HPDE6-E6E7 (cell line): ENCODE results near the gene ZEB2.

Source experiments
- DNase-seq: peaks from one replicate; pipeline ENCODE4 v3.0.0; 2011; ENCODE audit warnings: missing footprints; ENCODE audit errors: extremely low spot score

Gene ZEB2

GRCh38 chr2:144357623-144358373 is 162.1 kb downstream of the ZEB2 start:
- DNase-seq, result peak; percentile 73

GRCh38 chr2:144356402-144356801 is 163.5 kb downstream of the ZEB2 start:
- no peak for DNase-seq

- DNase-seq, result no peak
Measured at GRCh38 chr2:144354953-144355352, 165.0 kb downstream of the ZEB2 start.

- DNase-seq, result no peak
Measured at GRCh38 chr2:144351687-144352086, 168.2 kb downstream of the ZEB2 start.

GRCh38 chr2:144350151-144350802 is 169.6 kb downstream of the ZEB2 start:
- no peak for DNase-seq

- no peak for DNase-seq
Measured at GRCh38 chr2:144349674-144350073, 170.2 kb downstream of the ZEB2 start.

GRCh38 chr2:144348846-144349245 is 171.1 kb downstream of the ZEB2 start:
- no peak for DNase-seq

GRCh38 chr2:144346229-144346628 is 173.7 kb downstream of the ZEB2 start:
- DNase-seq, result no peak

GRCh38 chr2:144343145-144343544 is 176.8 kb downstream of the ZEB2 start:
- DNase-seq, result no peak

- DNase-seq, result no peak
Measured at GRCh38 chr2:144341538-144341937, 178.4 kb downstream of the ZEB2 start.

GRCh38 chr2:144339048-144339447 is 180.9 kb downstream of the ZEB2 start:
- no peak for DNase-seq

GRCh38 chr2:144334551-144334950 is 185.4 kb downstream of the ZEB2 start:
- DNase-seq, result no peak
